WTC11 (cell line): ENCODE results near the gene RPL10A. TPM values are rescaled to one million over a fixed set of nuclear protein-coding genes. Genes with fewer than 3 reads are reported as not detected.

Source experiments
- ATAC-seq: fragments of 200-7000 bp; cut with Tn5 transposase; 2 replicates; pipeline ENCODE4 v1.10.0; 2021; ENCODE audit warnings: mild to moderate bottlenecking, moderate library complexity
- CTCF ChIA-PET: fragments of 300-600 bp; sonication (Branson Sonifier 250); formaldehyde crosslinking; loops from one replicate; lab custom pipeline; 2021; ENCODE audit warnings: antibody characterized with exemption; lab: Charles Lee
- POLR2A ChIA-PET: fragments of 350-600 bp; sonication (Branson Sonifier 250); formaldehyde crosslinking; loops from one replicate; lab custom pipeline; 2021; ENCODE audit warnings: antibody characterized with exemption; lab: Charles Lee
- DNase-seq: peaks from one replicate; pipeline ENCODE4 v3.0.0; 2021; ENCODE audit warnings: low spot score
- H3K27ac Mint-ChIP-seq: 2 replicates; pipeline ENCODE4 v1.8.0; 2021; ENCODE audit warnings: mixed read lengths
- H3K27me3 Mint-ChIP-seq: 2 replicates; pipeline ENCODE4 v1.8.0; 2021; ENCODE audit warnings: low read depth, mild to moderate bottlenecking, moderate library complexity, mixed read lengths
- H3K36me3 Mint-ChIP-seq: 2 replicates; pipeline ENCODE4 v1.8.0; 2021; ENCODE audit warnings: mixed read lengths
- H3K4me1 Mint-ChIP-seq: 2 replicates; pipeline ENCODE4 v1.8.0; 2022; ENCODE audit warnings: mixed read lengths
- H3K4me3 Mint-ChIP-seq: 2 replicates; pipeline ENCODE4 v1.8.0; 2021; ENCODE audit warnings: mild to moderate bottlenecking, moderate library complexity, mixed read lengths
- H3K9me3 Mint-ChIP-seq: 2 replicates; pipeline ENCODE4 v1.8.0; 2021; ENCODE audit warnings: mixed read lengths
- ATF1 ChIP-seq: sonication (generic); formaldehyde crosslinking; IDR thresholded peaks from 2 replicates; pipeline ENCODE4 v1.8.1; 2023; ENCODE audit warnings: mild to moderate bottlenecking, moderate library complexity, missing genetic modification reagents
- ELF4 ChIP-seq: sonication (generic); formaldehyde crosslinking; IDR thresholded peaks from 2 replicates; pipeline ENCODE4 v1.8.1; 2022; ENCODE audit warnings: low read depth, mild to moderate bottlenecking, moderate library complexity, missing genetic modification reagents
- GRHL2 ChIP-seq: fragments of 250-450 bp; sonication (Bioruptor Pico); IDR thresholded peaks from 2 replicates; pipeline ENCODE4 v1.8.0; 2022; ENCODE audit warnings: mild to moderate bottlenecking, moderate library complexity; ENCODE audit not compliant: insufficient replicate concordance, severe bottlenecking
- GTF2I ChIP-seq: fragments of 250-450 bp; sonication (Bioruptor Pico); conservative IDR thresholded peaks from 2 replicates; pipeline ENCODE4 v1.4.0; 2021; ENCODE audit warnings: mild to moderate bottlenecking
- IRF2 ChIP-seq: sonication (generic); formaldehyde crosslinking; IDR thresholded peaks from 2 replicates; pipeline ENCODE4 v1.8.0; 2022; ENCODE audit warnings: low read depth, missing genetic modification reagents, borderline replicate concordance
- JUN ChIP-seq: sonication (generic); formaldehyde crosslinking; IDR thresholded peaks from 2 replicates; pipeline ENCODE4 v1.8.0; 2023; ENCODE audit warnings: mild to moderate bottlenecking, missing genetic modification reagents
- MYBL2 ChIP-seq: sonication (generic); formaldehyde crosslinking; IDR thresholded peaks from 2 replicates; pipeline ENCODE4 v1.8.1; 2023; ENCODE audit warnings: mild to moderate bottlenecking, moderate library complexity, missing genetic modification reagents
- RELA ChIP-seq: sonication (generic); formaldehyde crosslinking; IDR thresholded peaks from 2 replicates; pipeline ENCODE4 v1.8.1; 2022; ENCODE audit warnings: missing genetic modification reagents, mild to moderate bottlenecking, borderline replicate concordance
- RORB ChIP-seq: fragments of 250-450 bp; sonication (Bioruptor Pico); IDR thresholded peaks from 2 replicates; pipeline ENCODE4 v1.9.0; 2021; ENCODE audit warnings: mild to moderate bottlenecking
- ZNF121 ChIP-seq: sonication (generic); formaldehyde crosslinking; IDR thresholded peaks from 2 replicates; pipeline ENCODE4 v1.8.0; 2023; ENCODE audit warnings: missing genetic modification reagents
- ZNF219 ChIP-seq: sonication (generic); formaldehyde crosslinking; IDR thresholded peaks from 2 replicates; pipeline ENCODE4 v1.8.0; 2023; ENCODE audit warnings: missing genetic modification reagents, mild to moderate bottlenecking, borderline replicate concordance
- ZNF281 ChIP-seq: sonication (generic); formaldehyde crosslinking; IDR thresholded peaks from 2 replicates; pipeline ENCODE4 v1.8.0; 2023; ENCODE audit warnings: mild to moderate bottlenecking, missing genetic modification reagents
- total RNA-seq: library from RNA; stranded (reverse); gene quantifications from 3 replicates; pipeline ENCODE4 v1.2.3, GENCODE V29; 2021
- TF ChIP-seq, protein P1 (sequence below): sonication (generic); formaldehyde crosslinking; IDR thresholded peaks from 2 replicates; pipeline ENCODE4 v1.8.0; 2023; ENCODE audit warnings: missing genetic modification reagents, mild to moderate bottlenecking, borderline replicate concordance
- TF ChIP-seq, protein P2 (sequence below): sonication (generic); formaldehyde crosslinking; IDR thresholded peaks from 2 replicates; pipeline ENCODE4 v1.8.0; 2023; ENCODE audit warnings: missing genetic modification reagents
- TF ChIP-seq, protein P3 (sequence below): fragments of 200-600 bp; IDR thresholded peaks from 2 replicates; pipeline ENCODE4 v1.8.0; 2022; ENCODE audit warnings: antibody characterized with exemption
- TF ChIP-seq, protein P4 (sequence below): sonication (generic); formaldehyde crosslinking; IDR thresholded peaks from 2 replicates; pipeline ENCODE4 v1.8.1; 2022; ENCODE audit warnings: mild to moderate bottlenecking, moderate library complexity, missing genetic modification reagents
- TF ChIP-seq, protein P5 (sequence below): sonication (generic); formaldehyde crosslinking; IDR thresholded peaks from 2 replicates; pipeline ENCODE4 v1.8.0; 2022; ENCODE audit warnings: mild to moderate bottlenecking, missing genetic modification reagents
- TF ChIP-seq, protein P6 (sequence below): sonication (generic); formaldehyde crosslinking; IDR thresholded peaks from 2 replicates; pipeline ENCODE4 v1.8.1; 2023; ENCODE audit warnings: mild to moderate bottlenecking, missing genetic modification reagents, borderline replicate concordance

RPL10A gene
- total RNA-seq, 1 experiment from 2014 or later, result 1,829 TPM

DNA sequence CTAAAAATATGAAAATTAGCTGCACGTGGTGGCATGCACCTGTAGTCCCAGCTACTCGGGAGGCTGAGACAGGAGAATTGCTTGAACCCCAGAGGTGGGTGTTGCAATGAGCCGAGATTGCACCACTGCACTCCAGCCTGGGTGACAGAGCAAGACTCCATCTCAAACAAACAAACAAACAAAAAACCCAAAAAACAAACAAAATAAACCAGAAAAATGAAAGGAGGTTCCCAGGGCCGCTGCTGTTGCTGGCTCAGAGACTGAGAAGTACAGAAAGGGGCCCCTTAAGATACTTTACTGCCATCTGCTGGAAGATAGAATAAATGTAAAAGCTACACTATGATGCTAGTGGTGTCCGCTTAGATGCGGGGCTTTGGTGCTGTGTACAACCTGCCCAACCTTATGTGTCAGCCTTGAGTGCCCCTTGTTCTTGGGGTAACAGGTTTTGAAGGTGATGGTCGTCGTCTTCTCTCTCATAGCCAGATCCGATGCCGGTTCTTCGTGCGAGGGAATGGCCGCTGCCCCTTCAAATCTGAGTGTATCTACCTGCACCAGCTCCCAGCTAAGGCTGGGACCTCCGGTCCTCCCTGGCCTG is 18.8 kb upstream of the RPL10A start:
- no peak overlapping the region for H3K27ac Mint-ChIP-seq
- H3K27me3 Mint-ChIP-seq, result peaks cover 11% of the 10 kb centered on the region
- peaks cover 29% of the 10 kb centered on the region for H3K4me1 Mint-ChIP-seq
- H3K9me3 Mint-ChIP-seq, result no peaks in the 10 kb centered on the region
- POLR2A ChIA-PET, result interaction anchor here (0.6 to 0.8 kb wide), 2 partner anchors 99 to 117 kb away, joined by 3 to 4 read pairs; no protein-coding TSS in a partner anchor
- H3K36me3 Mint-ChIP-seq, result no peaks in the 10 kb centered on the region
- H3K4me3 Mint-ChIP-seq, result no peak overlapping the region
- DNase-seq (no peak), ATAC-seq (peak; percentile 58)
- CTCF ChIA-PET, result interaction anchor here (0.6 to 8.9 kb wide), 53 partner anchors 8 to 324 kb away, joined by 3 to 157 read pairs (median 5); partner anchors contain the start of genes DEF6, PPARD, RPL10A and TEAD3
- TF ChIP-seq GTF2I (CRISPR knock-in tag) (0 out of 2 replicates have a peak, but pooled peaks have one; percentile 15), JUN (CRISPR knock-in tag) (no peak), ZNF281 (no peak), RORB (CRISPR knock-in tag) (no peak), IRF2 (CRISPR knock-in tag) (no peak), ZNF219 (CRISPR knock-in tag) (no peak), ATF1 (CRISPR knock-in tag) (no peak), MYBL2 (no peak), RELA (CRISPR knock-in tag) (no peak), GRHL2 (CRISPR knock-in tag) (no peak), ELF4 (no peak), ZNF121 (0 out of 2 replicates have a peak, but pooled peaks have one; percentile 6)
- TF ChIP-seq, protein P1, sequence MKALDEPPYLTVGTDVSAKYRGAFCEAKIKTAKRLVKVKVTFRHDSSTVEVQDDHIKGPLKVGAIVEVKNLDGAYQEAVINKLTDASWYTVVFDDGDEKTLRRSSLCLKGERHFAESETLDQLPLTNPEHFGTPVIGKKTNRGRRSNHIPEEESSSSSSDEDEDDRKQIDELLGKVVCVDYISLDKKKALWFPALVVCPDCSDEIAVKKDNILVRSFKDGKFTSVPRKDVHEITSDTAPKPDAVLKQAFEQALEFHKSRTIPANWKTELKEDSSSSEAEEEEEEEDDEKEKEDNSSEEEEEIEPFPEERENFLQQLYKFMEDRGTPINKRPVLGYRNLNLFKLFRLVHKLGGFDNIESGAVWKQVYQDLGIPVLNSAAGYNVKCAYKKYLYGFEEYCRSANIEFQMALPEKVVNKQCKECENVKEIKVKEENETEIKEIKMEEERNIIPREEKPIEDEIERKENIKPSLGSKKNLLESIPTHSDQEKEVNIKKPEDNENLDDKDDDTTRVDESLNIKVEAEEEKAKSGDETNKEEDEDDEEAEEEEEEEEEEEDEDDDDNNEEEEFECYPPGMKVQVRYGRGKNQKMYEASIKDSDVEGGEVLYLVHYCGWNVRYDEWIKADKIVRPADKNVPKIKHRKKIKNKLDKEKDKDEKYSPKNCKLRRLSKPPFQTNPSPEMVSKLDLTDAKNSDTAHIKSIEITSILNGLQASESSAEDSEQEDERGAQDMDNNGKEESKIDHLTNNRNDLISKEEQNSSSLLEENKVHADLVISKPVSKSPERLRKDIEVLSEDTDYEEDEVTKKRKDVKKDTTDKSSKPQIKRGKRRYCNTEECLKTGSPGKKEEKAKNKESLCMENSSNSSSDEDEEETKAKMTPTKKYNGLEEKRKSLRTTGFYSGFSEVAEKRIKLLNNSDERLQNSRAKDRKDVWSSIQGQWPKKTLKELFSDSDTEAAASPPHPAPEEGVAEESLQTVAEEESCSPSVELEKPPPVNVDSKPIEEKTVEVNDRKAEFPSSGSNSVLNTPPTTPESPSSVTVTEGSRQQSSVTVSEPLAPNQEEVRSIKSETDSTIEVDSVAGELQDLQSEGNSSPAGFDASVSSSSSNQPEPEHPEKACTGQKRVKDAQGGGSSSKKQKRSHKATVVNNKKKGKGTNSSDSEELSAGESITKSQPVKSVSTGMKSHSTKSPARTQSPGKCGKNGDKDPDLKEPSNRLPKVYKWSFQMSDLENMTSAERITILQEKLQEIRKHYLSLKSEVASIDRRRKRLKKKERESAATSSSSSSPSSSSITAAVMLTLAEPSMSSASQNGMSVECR (CRISPR knock-in tag), result no peak
- TF ChIP-seq, protein P2, sequence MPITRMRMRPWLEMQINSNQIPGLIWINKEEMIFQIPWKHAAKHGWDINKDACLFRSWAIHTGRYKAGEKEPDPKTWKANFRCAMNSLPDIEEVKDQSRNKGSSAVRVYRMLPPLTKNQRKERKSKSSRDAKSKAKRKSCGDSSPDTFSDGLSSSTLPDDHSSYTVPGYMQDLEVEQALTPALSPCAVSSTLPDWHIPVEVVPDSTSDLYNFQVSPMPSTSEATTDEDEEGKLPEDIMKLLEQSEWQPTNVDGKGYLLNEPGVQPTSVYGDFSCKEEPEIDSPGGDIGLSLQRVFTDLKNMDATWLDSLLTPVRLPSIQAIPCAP (CRISPR knock-in tag), result no peak
- TF ChIP-seq, protein P3, sequence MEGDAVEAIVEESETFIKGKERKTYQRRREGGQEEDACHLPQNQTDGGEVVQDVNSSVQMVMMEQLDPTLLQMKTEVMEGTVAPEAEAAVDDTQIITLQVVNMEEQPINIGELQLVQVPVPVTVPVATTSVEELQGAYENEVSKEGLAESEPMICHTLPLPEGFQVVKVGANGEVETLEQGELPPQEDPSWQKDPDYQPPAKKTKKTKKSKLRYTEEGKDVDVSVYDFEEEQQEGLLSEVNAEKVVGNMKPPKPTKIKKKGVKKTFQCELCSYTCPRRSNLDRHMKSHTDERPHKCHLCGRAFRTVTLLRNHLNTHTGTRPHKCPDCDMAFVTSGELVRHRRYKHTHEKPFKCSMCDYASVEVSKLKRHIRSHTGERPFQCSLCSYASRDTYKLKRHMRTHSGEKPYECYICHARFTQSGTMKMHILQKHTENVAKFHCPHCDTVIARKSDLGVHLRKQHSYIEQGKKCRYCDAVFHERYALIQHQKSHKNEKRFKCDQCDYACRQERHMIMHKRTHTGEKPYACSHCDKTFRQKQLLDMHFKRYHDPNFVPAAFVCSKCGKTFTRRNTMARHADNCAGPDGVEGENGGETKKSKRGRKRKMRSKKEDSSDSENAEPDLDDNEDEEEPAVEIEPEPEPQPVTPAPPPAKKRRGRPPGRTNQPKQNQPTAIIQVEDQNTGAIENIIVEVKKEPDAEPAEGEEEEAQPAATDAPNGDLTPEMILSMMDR, result peak; percentile 44; the same call in 1 of the 2 replicates
- TF ChIP-seq, protein P4, sequence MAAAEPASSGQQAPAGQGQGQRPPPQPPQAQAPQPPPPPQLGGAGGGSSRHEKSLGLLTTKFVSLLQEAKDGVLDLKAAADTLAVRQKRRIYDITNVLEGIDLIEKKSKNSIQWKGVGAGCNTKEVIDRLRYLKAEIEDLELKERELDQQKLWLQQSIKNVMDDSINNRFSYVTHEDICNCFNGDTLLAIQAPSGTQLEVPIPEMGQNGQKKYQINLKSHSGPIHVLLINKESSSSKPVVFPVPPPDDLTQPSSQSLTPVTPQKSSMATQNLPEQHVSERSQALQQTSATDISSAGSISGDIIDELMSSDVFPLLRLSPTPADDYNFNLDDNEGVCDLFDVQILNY, result no peak
- TF ChIP-seq, protein P5, sequence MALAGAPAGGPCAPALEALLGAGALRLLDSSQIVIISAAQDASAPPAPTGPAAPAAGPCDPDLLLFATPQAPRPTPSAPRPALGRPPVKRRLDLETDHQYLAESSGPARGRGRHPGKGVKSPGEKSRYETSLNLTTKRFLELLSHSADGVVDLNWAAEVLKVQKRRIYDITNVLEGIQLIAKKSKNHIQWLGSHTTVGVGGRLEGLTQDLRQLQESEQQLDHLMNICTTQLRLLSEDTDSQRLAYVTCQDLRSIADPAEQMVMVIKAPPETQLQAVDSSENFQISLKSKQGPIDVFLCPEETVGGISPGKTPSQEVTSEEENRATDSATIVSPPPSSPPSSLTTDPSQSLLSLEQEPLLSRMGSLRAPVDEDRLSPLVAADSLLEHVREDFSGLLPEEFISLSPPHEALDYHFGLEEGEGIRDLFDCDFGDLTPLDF (CRISPR knock-in tag), result no peak
- TF ChIP-seq, protein P6, sequence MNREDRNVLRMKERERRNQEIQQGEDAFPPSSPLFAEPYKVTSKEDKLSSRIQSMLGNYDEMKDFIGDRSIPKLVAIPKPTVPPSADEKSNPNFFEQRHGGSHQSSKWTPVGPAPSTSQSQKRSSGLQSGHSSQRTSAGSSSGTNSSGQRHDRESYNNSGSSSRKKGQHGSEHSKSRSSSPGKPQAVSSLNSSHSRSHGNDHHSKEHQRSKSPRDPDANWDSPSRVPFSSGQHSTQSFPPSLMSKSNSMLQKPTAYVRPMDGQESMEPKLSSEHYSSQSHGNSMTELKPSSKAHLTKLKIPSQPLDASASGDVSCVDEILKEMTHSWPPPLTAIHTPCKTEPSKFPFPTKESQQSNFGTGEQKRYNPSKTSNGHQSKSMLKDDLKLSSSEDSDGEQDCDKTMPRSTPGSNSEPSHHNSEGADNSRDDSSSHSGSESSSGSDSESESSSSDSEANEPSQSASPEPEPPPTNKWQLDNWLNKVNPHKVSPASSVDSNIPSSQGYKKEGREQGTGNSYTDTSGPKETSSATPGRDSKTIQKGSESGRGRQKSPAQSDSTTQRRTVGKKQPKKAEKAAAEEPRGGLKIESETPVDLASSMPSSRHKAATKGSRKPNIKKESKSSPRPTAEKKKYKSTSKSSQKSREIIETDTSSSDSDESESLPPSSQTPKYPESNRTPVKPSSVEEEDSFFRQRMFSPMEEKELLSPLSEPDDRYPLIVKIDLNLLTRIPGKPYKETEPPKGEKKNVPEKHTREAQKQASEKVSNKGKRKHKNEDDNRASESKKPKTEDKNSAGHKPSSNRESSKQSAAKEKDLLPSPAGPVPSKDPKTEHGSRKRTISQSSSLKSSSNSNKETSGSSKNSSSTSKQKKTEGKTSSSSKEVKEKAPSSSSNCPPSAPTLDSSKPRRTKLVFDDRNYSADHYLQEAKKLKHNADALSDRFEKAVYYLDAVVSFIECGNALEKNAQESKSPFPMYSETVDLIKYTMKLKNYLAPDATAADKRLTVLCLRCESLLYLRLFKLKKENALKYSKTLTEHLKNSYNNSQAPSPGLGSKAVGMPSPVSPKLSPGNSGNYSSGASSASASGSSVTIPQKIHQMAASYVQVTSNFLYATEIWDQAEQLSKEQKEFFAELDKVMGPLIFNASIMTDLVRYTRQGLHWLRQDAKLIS, result no peak
